HepG2 (cell line): ENCODE results near the gene PFKP. TPM values are rescaled to one million over a fixed set of nuclear protein-coding genes. Genes with fewer than 3 reads are reported as not detected.

ENCODE experiments used
- CREM ChIP-seq, 2 experiments: sonication (generic) in 1 of 2; formaldehyde crosslinking in 1 of 2; IDR thresholded peaks; 2 replicates each; pipeline versions ENCODE4 v1.4.0 to v1.6.1; 2016 to 2020; ENCODE audit warnings: antibody characterized with exemption in 1 of 2, mild to moderate bottlenecking in 1 of 2, missing genetic modification reagents in 1 of 2
- KDM5A ChIP-seq: fragments of 200-600 bp; sonication (generic); IDR thresholded peaks from 2 replicates; pipeline ENCODE4 v1.7.0; 2018; ENCODE audit warnings: antibody characterized with exemption, mild to moderate bottlenecking, low read length, borderline replicate concordance
- KMT2A ChIP-seq: sonication (generic); formaldehyde crosslinking; IDR thresholded peaks from 2 replicates; pipeline ENCODE4 v1.4.0; 2020; ENCODE audit warnings: missing genetic modification reagents
- PHF21A ChIP-seq: sonication (generic); formaldehyde crosslinking; IDR thresholded peaks from 2 replicates; pipeline ENCODE4 v1.5.0; 2020; ENCODE audit warnings: mild to moderate bottlenecking, missing genetic modification reagents
- SSRP1 ChIP-seq: IDR thresholded peaks from 2 replicates; pipeline ENCODE4 v1.6.1; 2016; ENCODE audit warnings: control low read depth
- TCF7L2 ChIP-seq: IDR thresholded peaks from 2 replicates; pipeline ENCODE4 v1.6.1; 2011; ENCODE audit warnings: mild to moderate bottlenecking, low read depth, low read length, moderate library complexity
- polyA plus RNA-seq, 8 experiments: library from polyadenylated mRNA; depleted of rRNA in 3 of 8; stranded (reverse) in 7 of 8; unstranded in 1 of 8; fragments of >200 nt; fragmentation: Illumina TruSeq in 4 of 8; extraction: Trizol in 4 of 8; gene quantifications; 2 replicates each; pipeline versions ENCODE4 v1.2.1 to v1.2.3, GENCODE V29; 2011 to 2016; ENCODE audit warnings: low read depth in 4 of 8, missing spikeins in 1 of 8, mixed read lengths in 1 of 8; ENCODE audit not compliant: insufficient read depth in 1 of 8
- total RNA-seq, 5 experiments: library from RNA; depleted of rRNA; stranded (reverse); fragments of >200 nt; fragmentation: Illumina TruSeq; extraction: Trizol; gene quantifications; 2 replicates each; pipeline ENCODE4 v1.2.3, GENCODE V29; 2016; ENCODE audit warnings: low read depth in 1 of 5
- TF ChIP-seq, protein P1 (sequence below): sonication (generic); formaldehyde crosslinking; IDR thresholded peaks from 2 replicates; pipeline ENCODE4 v1.4.0; 2020; ENCODE audit warnings: mild to moderate bottlenecking, missing genetic modification reagents
- TF ChIP-seq, protein P2 (sequence below): IDR thresholded peaks from 2 replicates; pipeline ENCODE4 v1.4.0; 2020; ENCODE audit warnings: mild to moderate bottlenecking, missing genetic modification reagents
- TF ChIP-seq, protein P3 (sequence below): sonication (generic); formaldehyde crosslinking; IDR thresholded peaks from 2 replicates; pipeline ENCODE4 v1.4.0; 2020; ENCODE audit warnings: mild to moderate bottlenecking, missing genetic modification reagents
- TF ChIP-seq, protein P4 (sequence below): sonication (generic); formaldehyde crosslinking; conservative IDR thresholded peaks from 2 replicates; pipeline ENCODE4 v1.4.0; 2020; ENCODE audit warnings: missing genetic modification reagents

Gene PFKP
- total and polyA plus RNA-seq, 2 of the 13 experiments (the other 11 are each of a cell fraction or from before 2014, with no cell fraction given): 0.80 to 2.4 TPM

DNA sequence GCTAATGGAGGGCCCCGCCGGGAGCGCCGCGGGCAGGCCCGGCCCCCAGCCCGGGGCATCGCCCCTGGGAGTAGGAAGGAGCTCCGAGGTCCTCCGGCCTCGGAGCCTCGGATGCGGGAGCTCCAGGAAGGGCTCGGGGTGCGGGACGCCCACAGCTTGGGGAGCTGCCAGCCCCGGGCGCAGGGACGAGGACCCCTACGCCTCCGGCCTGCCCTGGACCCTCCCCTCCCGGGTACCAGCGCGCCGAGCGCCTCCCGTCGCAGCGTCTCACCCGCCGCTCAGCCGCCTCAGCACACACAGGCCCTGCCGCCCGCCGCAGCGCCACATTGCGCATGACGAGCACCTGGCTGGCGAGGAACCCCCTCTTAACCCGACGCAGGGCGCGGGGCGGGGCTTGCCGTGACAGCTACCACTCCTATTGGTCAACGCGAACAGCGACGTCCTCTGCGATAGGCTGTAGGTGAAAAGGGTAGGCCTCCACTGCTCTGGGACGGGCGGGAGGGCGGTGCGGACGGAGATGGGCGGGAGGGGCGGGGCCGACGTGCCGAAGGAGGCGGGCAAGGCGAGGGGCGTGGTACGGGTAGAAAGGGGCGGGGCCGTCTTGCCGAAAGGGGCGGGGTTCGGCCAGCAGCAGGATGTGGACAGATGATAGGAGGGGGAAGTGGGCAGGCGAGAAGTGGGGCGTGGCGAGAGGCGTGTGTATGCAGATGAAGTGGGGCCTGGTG, 105.3 kb downstream of the PFKP start, which contains the start of gene PITRM1 (continued):
- no peak for TF ChIP-seq CREM (IDR thresholded peaks at IDR 0.05)
- no peak for TF ChIP-seq CREM (CRISPR knock-in tag; IDR thresholded peaks at IDR 0.05)
- TF ChIP-seq PHF21A (CRISPR knock-in tag): no peak
- no peak for TF ChIP-seq SSRP1 (CRISPR knock-in tag)
- TF ChIP-seq, protein P1, sequence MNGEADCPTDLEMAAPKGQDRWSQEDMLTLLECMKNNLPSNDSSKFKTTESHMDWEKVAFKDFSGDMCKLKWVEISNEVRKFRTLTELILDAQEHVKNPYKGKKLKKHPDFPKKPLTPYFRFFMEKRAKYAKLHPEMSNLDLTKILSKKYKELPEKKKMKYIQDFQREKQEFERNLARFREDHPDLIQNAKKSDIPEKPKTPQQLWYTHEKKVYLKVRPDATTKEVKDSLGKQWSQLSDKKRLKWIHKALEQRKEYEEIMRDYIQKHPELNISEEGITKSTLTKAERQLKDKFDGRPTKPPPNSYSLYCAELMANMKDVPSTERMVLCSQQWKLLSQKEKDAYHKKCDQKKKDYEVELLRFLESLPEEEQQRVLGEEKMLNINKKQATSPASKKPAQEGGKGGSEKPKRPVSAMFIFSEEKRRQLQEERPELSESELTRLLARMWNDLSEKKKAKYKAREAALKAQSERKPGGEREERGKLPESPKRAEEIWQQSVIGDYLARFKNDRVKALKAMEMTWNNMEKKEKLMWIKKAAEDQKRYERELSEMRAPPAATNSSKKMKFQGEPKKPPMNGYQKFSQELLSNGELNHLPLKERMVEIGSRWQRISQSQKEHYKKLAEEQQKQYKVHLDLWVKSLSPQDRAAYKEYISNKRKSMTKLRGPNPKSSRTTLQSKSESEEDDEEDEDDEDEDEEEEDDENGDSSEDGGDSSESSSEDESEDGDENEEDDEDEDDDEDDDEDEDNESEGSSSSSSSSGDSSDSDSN (CRISPR knock-in tag): peak; percentile 97
- no peak for TF ChIP-seq TCF7L2
- TF ChIP-seq, protein P2, sequence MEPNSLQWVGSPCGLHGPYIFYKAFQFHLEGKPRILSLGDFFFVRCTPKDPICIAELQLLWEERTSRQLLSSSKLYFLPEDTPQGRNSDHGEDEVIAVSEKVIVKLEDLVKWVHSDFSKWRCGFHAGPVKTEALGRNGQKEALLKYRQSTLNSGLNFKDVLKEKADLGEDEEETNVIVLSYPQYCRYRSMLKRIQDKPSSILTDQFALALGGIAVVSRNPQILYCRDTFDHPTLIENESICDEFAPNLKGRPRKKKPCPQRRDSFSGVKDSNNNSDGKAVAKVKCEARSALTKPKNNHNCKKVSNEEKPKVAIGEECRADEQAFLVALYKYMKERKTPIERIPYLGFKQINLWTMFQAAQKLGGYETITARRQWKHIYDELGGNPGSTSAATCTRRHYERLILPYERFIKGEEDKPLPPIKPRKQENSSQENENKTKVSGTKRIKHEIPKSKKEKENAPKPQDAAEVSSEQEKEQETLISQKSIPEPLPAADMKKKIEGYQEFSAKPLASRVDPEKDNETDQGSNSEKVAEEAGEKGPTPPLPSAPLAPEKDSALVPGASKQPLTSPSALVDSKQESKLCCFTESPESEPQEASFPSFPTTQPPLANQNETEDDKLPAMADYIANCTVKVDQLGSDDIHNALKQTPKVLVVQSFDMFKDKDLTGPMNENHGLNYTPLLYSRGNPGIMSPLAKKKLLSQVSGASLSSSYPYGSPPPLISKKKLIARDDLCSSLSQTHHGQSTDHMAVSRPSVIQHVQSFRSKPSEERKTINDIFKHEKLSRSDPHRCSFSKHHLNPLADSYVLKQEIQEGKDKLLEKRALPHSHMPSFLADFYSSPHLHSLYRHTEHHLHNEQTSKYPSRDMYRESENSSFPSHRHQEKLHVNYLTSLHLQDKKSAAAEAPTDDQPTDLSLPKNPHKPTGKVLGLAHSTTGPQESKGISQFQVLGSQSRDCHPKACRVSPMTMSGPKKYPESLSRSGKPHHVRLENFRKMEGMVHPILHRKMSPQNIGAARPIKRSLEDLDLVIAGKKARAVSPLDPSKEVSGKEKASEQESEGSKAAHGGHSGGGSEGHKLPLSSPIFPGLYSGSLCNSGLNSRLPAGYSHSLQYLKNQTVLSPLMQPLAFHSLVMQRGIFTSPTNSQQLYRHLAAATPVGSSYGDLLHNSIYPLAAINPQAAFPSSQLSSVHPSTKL (CRISPR knock-in tag): peak; percentile 59
- TF ChIP-seq, protein P3, sequence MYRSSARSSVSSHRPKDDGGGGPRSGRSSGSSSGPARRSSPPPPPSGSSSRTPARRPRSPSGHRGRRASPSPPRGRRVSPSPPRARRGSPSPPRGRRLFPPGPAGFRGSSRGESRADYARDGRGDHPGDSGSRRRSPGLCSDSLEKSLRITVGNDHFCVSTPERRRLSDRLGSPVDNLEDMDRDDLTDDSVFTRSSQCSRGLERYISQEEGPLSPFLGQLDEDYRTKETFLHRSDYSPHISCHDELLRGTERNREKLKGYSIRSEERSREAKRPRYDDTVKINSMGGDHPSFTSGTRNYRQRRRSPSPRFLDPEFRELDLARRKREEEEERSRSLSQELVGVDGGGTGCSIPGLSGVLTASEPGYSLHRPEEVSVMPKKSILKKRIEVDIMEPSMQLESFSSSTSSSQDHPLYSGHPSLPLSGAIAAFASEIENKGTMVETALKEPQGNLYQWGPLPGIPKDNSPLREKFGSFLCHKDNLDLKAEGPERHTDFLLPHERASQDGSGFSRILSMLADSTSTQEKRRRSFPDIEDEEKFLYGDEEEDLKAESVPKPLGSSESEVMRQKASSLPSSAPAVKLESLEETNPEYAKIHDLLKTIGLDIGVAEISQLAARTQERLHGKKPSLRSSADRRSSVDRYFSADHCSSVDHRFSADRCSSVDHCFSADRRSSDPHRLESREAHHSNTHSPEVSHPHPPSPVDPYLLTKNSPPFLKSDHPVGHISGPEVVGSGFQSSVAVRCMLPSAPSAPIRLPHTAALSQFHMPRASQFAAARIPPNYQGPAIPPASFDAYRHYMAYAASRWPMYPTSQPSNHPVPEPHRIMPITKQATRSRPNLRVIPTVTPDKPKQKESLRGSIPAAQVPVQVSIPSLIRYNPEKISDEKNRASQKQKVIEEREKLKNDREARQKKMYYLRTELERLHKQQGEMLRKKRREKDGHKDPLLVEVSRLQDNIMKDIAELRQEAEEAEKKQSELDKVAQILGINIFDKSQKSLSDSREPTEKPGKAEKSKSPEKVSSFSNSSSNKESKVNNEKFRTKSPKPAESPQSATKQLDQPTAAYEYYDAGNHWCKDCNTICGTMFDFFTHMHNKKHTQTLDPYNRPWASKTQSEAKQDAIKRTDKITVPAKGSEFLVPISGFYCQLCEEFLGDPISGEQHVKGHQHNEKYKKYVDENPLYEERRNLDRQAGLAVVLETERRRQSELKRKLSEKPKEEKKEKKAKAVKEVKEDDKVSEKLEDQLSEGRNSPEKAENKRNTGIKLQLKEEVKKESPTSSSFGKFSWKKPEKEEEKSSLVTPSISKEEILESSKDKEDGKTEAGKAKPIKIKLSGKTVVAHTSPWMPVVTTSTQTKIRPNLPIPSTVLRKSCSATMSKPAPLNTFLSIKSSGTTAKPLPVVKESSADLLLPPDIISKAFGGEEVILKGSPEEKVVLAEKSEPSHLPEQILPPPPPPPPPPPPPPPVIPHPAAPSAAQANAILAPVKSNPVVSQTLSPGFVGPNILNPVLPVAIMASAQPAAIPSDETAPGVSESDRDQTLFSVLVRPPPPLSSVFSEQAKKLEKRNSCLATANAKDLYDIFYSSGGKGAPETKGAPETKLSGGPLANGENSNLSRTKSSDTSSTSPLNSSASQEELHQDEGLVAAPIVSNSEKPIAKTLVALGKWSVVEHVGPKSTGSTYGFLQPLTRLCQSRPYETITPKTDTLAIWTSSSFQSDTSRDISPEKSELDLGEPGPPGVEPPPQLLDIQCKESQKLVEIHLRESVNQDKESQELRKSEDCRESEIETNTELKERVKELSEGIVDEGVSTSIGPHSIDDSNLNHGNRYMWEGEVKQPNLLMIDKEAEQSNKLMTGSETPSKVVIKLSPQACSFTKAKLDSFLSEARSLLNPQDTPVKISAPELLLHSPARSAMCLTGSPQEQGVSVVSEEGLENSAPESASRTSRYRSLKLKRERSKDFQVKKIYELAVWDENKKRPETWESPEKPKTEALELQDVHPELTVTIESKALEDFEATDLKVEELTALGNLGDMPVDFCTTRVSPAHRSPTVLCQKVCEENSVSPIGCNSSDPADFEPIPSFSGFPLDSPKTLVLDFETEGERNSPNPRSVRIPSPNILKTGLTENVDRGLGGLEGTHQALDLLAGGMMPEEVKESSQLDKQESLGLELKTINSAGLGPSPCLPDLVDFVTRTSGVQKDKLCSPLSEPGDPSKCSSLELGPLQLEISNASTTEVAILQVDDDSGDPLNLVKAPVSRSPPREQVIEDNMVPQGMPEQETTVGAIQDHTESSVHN: no peak
- TF ChIP-seq KMT2A: peak; percentile 50
- TF ChIP-seq, protein P4, sequence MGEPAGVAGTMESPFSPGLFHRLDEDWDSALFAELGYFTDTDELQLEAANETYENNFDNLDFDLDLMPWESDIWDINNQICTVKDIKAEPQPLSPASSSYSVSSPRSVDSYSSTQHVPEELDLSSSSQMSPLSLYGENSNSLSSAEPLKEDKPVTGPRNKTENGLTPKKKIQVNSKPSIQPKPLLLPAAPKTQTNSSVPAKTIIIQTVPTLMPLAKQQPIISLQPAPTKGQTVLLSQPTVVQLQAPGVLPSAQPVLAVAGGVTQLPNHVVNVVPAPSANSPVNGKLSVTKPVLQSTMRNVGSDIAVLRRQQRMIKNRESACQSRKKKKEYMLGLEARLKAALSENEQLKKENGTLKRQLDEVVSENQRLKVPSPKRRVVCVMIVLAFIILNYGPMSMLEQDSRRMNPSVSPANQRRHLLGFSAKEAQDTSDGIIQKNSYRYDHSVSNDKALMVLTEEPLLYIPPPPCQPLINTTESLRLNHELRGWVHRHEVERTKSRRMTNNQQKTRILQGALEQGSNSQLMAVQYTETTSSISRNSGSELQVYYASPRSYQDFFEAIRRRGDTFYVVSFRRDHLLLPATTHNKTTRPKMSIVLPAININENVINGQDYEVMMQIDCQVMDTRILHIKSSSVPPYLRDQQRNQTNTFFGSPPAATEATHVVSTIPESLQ: no peak
- no peak for TF ChIP-seq KDM5A
